GM19467 (cell line): Measurements from ENCODE around the gene HNRNPD.
A peak's percentile ranks its signal among the peaks of the same experiment; 100 is the strongest.
"Not testable (repeated sequence)": the region's sequence is repeated elsewhere in the genome, so short reads cannot be mapped to it uniquely, and the experiment has no call there.

Experiments
- ATAC-seq: cut with Tn5 transposase; IDR thresholded peaks from one replicate; pipeline ENCODE4 v1.9.1; 2021; ENCODE audit warnings: mild to moderate bottlenecking, moderate library complexity; ENCODE audit not compliant: unreplicated experiment

HNRNPD gene

GRCh38 chr4:82373816-82374625 lies at the start of gene HNRNPD:
HNRNPD (minus strand) TSS chr4:82373991; CDS start chr4:82373678, 313 bp downstream.
- peak; percentile 94 for ATAC-seq

- no peak for ATAC-seq
Observed at GRCh38 chr4:82422616-82423015, 48.8 kb upstream of the HNRNPD start.

GRCh38 chr4:82421796-82422560 lies 48.2 kb upstream of the HNRNPD start:
- no peak for ATAC-seq

GRCh38 chr4:82419451-82419850 lies 45.7 kb upstream of the HNRNPD start:
- no peak for ATAC-seq

- no peak for ATAC-seq
Observed at GRCh38 chr4:82415922-82416365, 42.2 kb upstream of the HNRNPD start.

GRCh38 chr4:82415061-82415460 lies 41.3 kb upstream of the HNRNPD start:
- ATAC-seq, result not testable (repeated sequence)

- no peak for ATAC-seq
Observed at GRCh38 chr4:82403725-82404124, 29.9 kb upstream of the HNRNPD start.

- ATAC-seq, result no peak
Observed at GRCh38 chr4:82402196-82402775, 28.5 kb upstream of the HNRNPD start.

- ATAC-seq, result no peak
Observed at GRCh38 chr4:82401600-82401999, 27.8 kb upstream of the HNRNPD start.

- ATAC-seq, result no peak
Observed at GRCh38 chr4:82398263-82398662, 24.5 kb upstream of the HNRNPD start.

GRCh38 chr4:82397527-82397926 lies 23.7 kb upstream of the HNRNPD start:
- ATAC-seq, result no peak

- no peak for ATAC-seq
Observed at GRCh38 chr4:82394896-82395295, 21.1 kb upstream of the HNRNPD start.

- ATAC-seq, result not testable (repeated sequence)
Observed at GRCh38 chr4:82390061-82390460, 16.3 kb upstream of the HNRNPD start.

- no peak for ATAC-seq
Observed at GRCh38 chr4:82388405-82388804, 14.6 kb upstream of the HNRNPD start.

- ATAC-seq, result not testable (repeated sequence)
Observed at GRCh38 chr4:82386312-82386711, 12.5 kb upstream of the HNRNPD start.

GRCh38 chr4:82382751-82383150 lies 9.0 kb upstream of the HNRNPD start:
- no peak for ATAC-seq

- no peak for ATAC-seq
Observed at GRCh38 chr4:82381661-82382296, 8.0 kb upstream of the HNRNPD start.

GRCh38 chr4:82381235-82381634 lies 7.4 kb upstream of the HNRNPD start:
- ATAC-seq, result no peak

GRCh38 chr4:82380831-82381230 lies 7.0 kb upstream of the HNRNPD start:
- ATAC-seq, result no peak

GRCh38 chr4:82380344-82380743 lies 6.6 kb upstream of the HNRNPD start:
- ATAC-seq, result no peak

GRCh38 chr4:82376109-82376508 lies 2.3 kb upstream of the HNRNPD start:
- no peak for ATAC-seq
